ENCODE data around the gene ATP2C2. TPM values are rescaled to one million over a fixed set of nuclear protein-coding genes. Genes with fewer than 3 reads are reported as not detected.

Gene ATP2C2
- total RNA-seq, 2 experiments from 2014 or later = not detected

DNA sequence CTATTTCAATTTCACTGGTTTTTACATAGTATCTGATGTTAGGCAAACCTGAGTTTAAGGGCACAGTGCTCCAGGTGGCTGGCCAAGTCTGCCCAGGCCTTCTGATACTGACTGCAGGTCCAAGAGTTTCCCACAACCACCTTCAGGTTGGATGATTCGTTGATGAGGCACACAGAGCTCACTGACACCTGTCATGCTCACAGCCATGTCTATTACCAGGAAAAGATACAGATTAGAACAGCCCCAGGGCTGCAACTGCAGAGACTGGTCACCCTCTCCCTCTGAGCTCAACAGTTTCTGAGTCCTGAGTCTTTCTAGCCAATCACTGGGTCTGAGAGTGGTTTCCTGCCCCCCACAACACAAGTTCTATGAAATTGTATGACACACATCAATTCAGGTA, 98.9 kb downstream of the ATP2C2 start:
- Mint-ChIP-seq H3K4me3 (no peak overlapping the region), H3K36me3 (ENCODE audit: low read depth) (peaks cover 70% of the 10 kb centered on the region), H3K9me3 (ENCODE audit: insufficient read depth) (peaks cover 31% of the 10 kb centered on the region), H3K4me1 (ENCODE audit: low read depth) (no peaks in the 10 kb centered on the region), H3K27ac (no peak overlapping the region), H3K27me3 (ENCODE audit: low read depth) (no peaks in the 10 kb centered on the region)
- CTCF ChIA-PET = no interaction called here
- DNase-seq (no peak), ATAC-seq (no peak)
- POLR2A ChIA-PET = no interaction called here

- H3K4me1 Mint-ChIP-seq (ENCODE audit: low read depth) = no peaks in the 10 kb centered on the region
- peaks cover 75% of the 10 kb centered on the region for H3K36me3 Mint-ChIP-seq (ENCODE audit: low read depth)
- no peak for ATAC-seq
- ChIA-PET POLR2A (no interaction called here), CTCF (no interaction called here)
- no peaks in the 10 kb centered on the region for H3K27me3 Mint-ChIP-seq (ENCODE audit: low read depth)
- no peak overlapping the region for H3K27ac Mint-ChIP-seq
- DNase-seq = no peak
- H3K4me3 Mint-ChIP-seq = no peak overlapping the region
- H3K9me3 Mint-ChIP-seq (ENCODE audit: insufficient read depth) = peaks cover 32% of the 10 kb centered on the region
Observed at GRCh38 chr16:84467709-84468108, 99.4 kb downstream of the ATP2C2 start.

GRCh38 chr16:84471316-84471715, 103.0 kb downstream of the ATP2C2 start:
- DNase-seq = peak; percentile 13
- ATAC-seq = no peak
- peaks cover 44% of the 10 kb centered on the region for H3K9me3 Mint-ChIP-seq (ENCODE audit: insufficient read depth)
- H3K4me1 Mint-ChIP-seq (ENCODE audit: low read depth) = peaks cover 3% of the 10 kb centered on the region
- H3K4me3 Mint-ChIP-seq = no peak overlapping the region
- ChIA-PET POLR2A (no interaction called here), CTCF (no interaction called here)
- no peaks in the 10 kb centered on the region for H3K27me3 Mint-ChIP-seq (ENCODE audit: low read depth)
- H3K27ac Mint-ChIP-seq = no peak overlapping the region
- peaks cover 88% of the 10 kb centered on the region for H3K36me3 Mint-ChIP-seq (ENCODE audit: low read depth)

- Mint-ChIP-seq H3K4me1 (ENCODE audit: low read depth) (peaks cover 3% of the 10 kb centered on the region), H3K27me3 (ENCODE audit: low read depth) (no peaks in the 10 kb centered on the region), H3K27ac (no peak overlapping the region), H3K36me3 (ENCODE audit: low read depth) (peaks cover 88% of the 10 kb centered on the region), H3K9me3 (ENCODE audit: insufficient read depth) (peaks cover 37% of the 10 kb centered on the region), H3K4me3 (no peak overlapping the region)
- ChIA-PET CTCF (no interaction called here), POLR2A (no interaction called here)
- ATAC-seq (no peak), DNase-seq (peak; percentile 9)
Observed at GRCh38 chr16:84471966-84472365, 103.6 kb downstream of the ATP2C2 start.

- no peaks in the 10 kb centered on the region for H3K27me3 Mint-ChIP-seq (ENCODE audit: low read depth)
- no peak overlapping the region for H3K27ac Mint-ChIP-seq
- peaks cover 20% of the 10 kb centered on the region for H3K9me3 Mint-ChIP-seq (ENCODE audit: insufficient read depth)
- DNase-seq = no peak
- H3K4me3 Mint-ChIP-seq = no peak overlapping the region
- ChIA-PET CTCF (interaction anchor here (0.6 kb wide), 1 partner anchor 22 kb away, joined by 5 read pairs; no protein-coding TSS in a partner anchor), POLR2A (no interaction called here)
- peaks cover 80% of the 10 kb centered on the region for H3K36me3 Mint-ChIP-seq (ENCODE audit: low read depth)
- H3K4me1 Mint-ChIP-seq (ENCODE audit: low read depth) = peaks cover 3% of the 10 kb centered on the region
- ATAC-seq = no peak
Observed at GRCh38 chr16:84475643-84476240, 107.4 kb downstream of the ATP2C2 start.

- peaks cover 74% of the 10 kb centered on the region for H3K36me3 Mint-ChIP-seq (ENCODE audit: low read depth)
- peaks cover 20% of the 10 kb centered on the region for H3K9me3 Mint-ChIP-seq (ENCODE audit: insufficient read depth)
- peak overlapping the region; percentile 10 for H3K27ac Mint-ChIP-seq
- H3K4me1 Mint-ChIP-seq (ENCODE audit: low read depth) = peaks cover 3% of the 10 kb centered on the region
- H3K27me3 Mint-ChIP-seq (ENCODE audit: low read depth) = no peaks in the 10 kb centered on the region
- ChIA-PET POLR2A (interaction anchor here (0.6 kb wide), 2 partner anchors 19 to 873 kb away, joined by 5 to 6 read pairs; no protein-coding TSS in a partner anchor), CTCF (interaction anchor here (0.6 kb wide), 1 partner anchor 21 kb away, joined by 5 read pairs; no protein-coding TSS in a partner anchor)
- H3K4me3 Mint-ChIP-seq = no peak overlapping the region
- no peak for DNase-seq
- ATAC-seq = no peak
Observed at GRCh38 chr16:84476401-84476800, 108.1 kb downstream of the ATP2C2 start.

DNA sequence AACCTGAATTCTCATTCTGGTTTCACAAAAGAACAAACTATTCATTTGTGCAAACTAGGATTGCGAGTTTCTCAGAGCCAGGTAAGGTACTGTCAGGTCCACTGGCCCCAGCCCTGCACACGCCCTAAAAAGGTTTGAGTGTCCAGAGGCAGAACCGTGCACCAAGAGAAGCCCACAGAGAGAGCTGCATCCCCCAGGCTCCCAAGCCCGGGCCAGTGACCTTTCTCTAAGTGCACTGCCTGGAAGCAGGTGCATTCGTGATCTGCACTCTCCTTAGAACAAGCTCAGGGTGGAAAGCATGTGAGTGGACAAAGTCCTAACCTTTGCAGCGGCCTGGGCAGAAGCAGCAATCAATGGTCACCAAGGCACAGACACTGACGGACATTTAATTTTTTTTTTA, 109.3 kb downstream of the ATP2C2 start:
- ATAC-seq (no peak), DNase-seq (no peak)
- CTCF ChIA-PET = interaction anchor here (0.9 kb wide), 1 partner anchor 16 kb away, joined by 4 read pairs; no protein-coding TSS in a partner anchor
- Mint-ChIP-seq H3K9me3 (ENCODE audit: insufficient read depth) (peaks cover 15% of the 10 kb centered on the region), H3K27me3 (ENCODE audit: low read depth) (no peaks in the 10 kb centered on the region), H3K36me3 (ENCODE audit: low read depth) (peaks cover 61% of the 10 kb centered on the region), H3K4me3 (no peak overlapping the region), H3K27ac (no peak overlapping the region), H3K4me1 (ENCODE audit: low read depth) (peaks cover 3% of the 10 kb centered on the region)
- POLR2A ChIA-PET = no interaction called here

GRCh38 chr16:84478172-84478947, 110.0 kb downstream of the ATP2C2 start:
- DNase-seq (peak; percentile 10), ATAC-seq (no peak)
- H3K4me3 Mint-ChIP-seq = no peak overlapping the region
- no peaks in the 10 kb centered on the region for H3K27me3 Mint-ChIP-seq (ENCODE audit: low read depth)
- ChIA-PET POLR2A (interaction anchor here (0.7 kb wide), 1 partner anchor 27 kb away, joined by 3 read pairs; no protein-coding TSS in a partner anchor), CTCF (no interaction called here)
- H3K9me3 Mint-ChIP-seq (ENCODE audit: insufficient read depth) = peaks cover 9% of the 10 kb centered on the region
- H3K27ac Mint-ChIP-seq = no peak overlapping the region
- H3K36me3 Mint-ChIP-seq (ENCODE audit: low read depth) = peaks cover 57% of the 10 kb centered on the region
- H3K4me1 Mint-ChIP-seq (ENCODE audit: low read depth) = peaks cover 3% of the 10 kb centered on the region

- ATAC-seq (no peak), DNase-seq (no peak)
- POLR2A ChIA-PET = no interaction called here
- Mint-ChIP-seq H3K27me3 (ENCODE audit: low read depth) (no peaks in the 10 kb centered on the region), H3K27ac (no peak overlapping the region), H3K36me3 (ENCODE audit: low read depth) (peaks cover 53% of the 10 kb centered on the region), H3K4me3 (no peak overlapping the region), H3K9me3 (ENCODE audit: insufficient read depth) (no peaks in the 10 kb centered on the region), H3K4me1 (ENCODE audit: low read depth) (peaks cover 3% of the 10 kb centered on the region)
- CTCF ChIA-PET = no interaction called here
Observed at GRCh38 chr16:84479716-84480450, 111.5 kb downstream of the ATP2C2 start.

DNA sequence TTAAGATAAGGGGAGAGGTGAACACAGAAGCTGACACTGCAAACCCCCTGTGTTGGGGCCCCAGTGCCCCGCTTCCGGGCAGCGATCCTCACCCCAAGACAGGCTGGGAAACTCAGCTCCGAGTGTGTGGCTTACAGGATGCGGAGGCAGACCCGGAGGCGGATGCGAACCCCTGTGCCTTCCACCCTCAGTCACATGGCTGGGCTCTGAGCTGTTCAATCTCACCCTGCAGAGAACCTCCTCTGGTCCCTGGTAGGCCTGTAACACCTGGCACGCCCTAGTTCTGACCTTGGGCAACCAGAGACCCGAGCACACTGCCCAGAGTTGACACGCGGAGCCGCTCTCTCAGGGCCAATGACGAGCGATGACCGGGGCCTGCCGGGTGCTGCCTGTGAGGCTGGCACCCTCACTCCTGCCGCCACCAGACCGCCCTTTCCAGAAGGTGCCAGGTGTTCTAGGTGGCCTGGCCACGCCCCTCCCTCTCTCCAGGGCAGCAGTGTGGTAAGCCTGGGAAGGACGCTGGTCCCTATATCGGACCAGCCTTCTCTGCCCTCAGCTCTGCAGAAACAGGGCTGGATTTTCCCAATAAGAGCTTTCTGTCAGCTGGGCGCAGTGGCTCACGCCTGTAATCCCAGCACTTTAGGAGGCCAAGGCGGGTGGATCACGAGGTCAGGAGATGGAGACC, 112.9 kb downstream of the ATP2C2 start:
- H3K27ac Mint-ChIP-seq = no peak overlapping the region
- no peaks in the 10 kb centered on the region for H3K4me1 Mint-ChIP-seq (ENCODE audit: low read depth)
- H3K27me3 Mint-ChIP-seq (ENCODE audit: low read depth) = no peaks in the 10 kb centered on the region
- ATAC-seq (no peak), DNase-seq (no peak)
- ChIA-PET POLR2A (no interaction called here), CTCF (no interaction called here)
- peaks cover 46% of the 10 kb centered on the region for H3K36me3 Mint-ChIP-seq (ENCODE audit: low read depth)
- H3K4me3 Mint-ChIP-seq = no peak overlapping the region
- H3K9me3 Mint-ChIP-seq (ENCODE audit: insufficient read depth) = no peaks in the 10 kb centered on the region

GRCh38 chr16:84482001-84482891, 113.9 kb downstream of the ATP2C2 start:
- Mint-ChIP-seq H3K27ac (no peak overlapping the region), H3K36me3 (ENCODE audit: low read depth) (peaks cover 45% of the 10 kb centered on the region), H3K4me3 (no peak overlapping the region), H3K27me3 (ENCODE audit: low read depth) (no peaks in the 10 kb centered on the region), H3K9me3 (ENCODE audit: insufficient read depth) (no peaks in the 10 kb centered on the region), H3K4me1 (ENCODE audit: low read depth) (no peaks in the 10 kb centered on the region)
- ChIA-PET CTCF (no interaction called here), POLR2A (no interaction called here)
- no peak for ATAC-seq
- DNase-seq = no peak
